Mucosa of rectum (tissue), 2 donors: ENCODE results near the gene TNNI2.
"Not testable (repeated sequence)": the region's sequence is repeated elsewhere in the genome, so short reads cannot be mapped to it uniquely, and the experiment has no call there.

Source experiments
- H3K27ac ChIP-seq, 2 donors: one replicate each; pipeline ENCODE4 v1.7.0; 2013; ENCODE audit warnings: inconsistent platforms in 2 of 2, low read depth in 2 of 2, low read length in 2 of 2
- H3K27me3 ChIP-seq, 2 donors: one replicate each; pipeline ENCODE4 v1.7.0; 2013; ENCODE audit warnings: low read length in 2 of 2; ENCODE audit not compliant: control insufficient read depth in 2 of 2, insufficient read depth in 2 of 2
- H3K36me3 ChIP-seq, 2 donors: one replicate each; pipeline ENCODE4 v1.7.0; 2013; ENCODE audit warnings: low read length in 2 of 2; ENCODE audit not compliant: control insufficient read depth in 2 of 2, insufficient read depth in 2 of 2
- H3K4me1 ChIP-seq, 2 donors: one replicate each; pipeline ENCODE4 v1.7.0; 2013; ENCODE audit warnings: low read length in 2 of 2, mild to moderate bottlenecking in 1 of 2; ENCODE audit not compliant: control insufficient read depth in 2 of 2, insufficient read depth in 2 of 2
- H3K4me3 ChIP-seq, 2 donors: one replicate each; pipeline ENCODE4 v1.7.0; 2013; ENCODE audit warnings: low read length in 2 of 2
- H3K9ac ChIP-seq, 2 donors: one replicate each; pipeline ENCODE4 v1.7.0; 2013; ENCODE audit warnings: low read length in 2 of 2, low read depth in 1 of 2, mild to moderate bottlenecking in 1 of 2
- H3K9me3 ChIP-seq, 2 donors: one replicate each; pipeline ENCODE4 v1.7.0; 2013; ENCODE audit warnings: low read length in 2 of 2; ENCODE audit not compliant: control insufficient read depth in 2 of 2
- donor health status: healthy.
- donor health status: Normal muscosa, but diverticular disease.

The TNNI2 gene

DNA sequence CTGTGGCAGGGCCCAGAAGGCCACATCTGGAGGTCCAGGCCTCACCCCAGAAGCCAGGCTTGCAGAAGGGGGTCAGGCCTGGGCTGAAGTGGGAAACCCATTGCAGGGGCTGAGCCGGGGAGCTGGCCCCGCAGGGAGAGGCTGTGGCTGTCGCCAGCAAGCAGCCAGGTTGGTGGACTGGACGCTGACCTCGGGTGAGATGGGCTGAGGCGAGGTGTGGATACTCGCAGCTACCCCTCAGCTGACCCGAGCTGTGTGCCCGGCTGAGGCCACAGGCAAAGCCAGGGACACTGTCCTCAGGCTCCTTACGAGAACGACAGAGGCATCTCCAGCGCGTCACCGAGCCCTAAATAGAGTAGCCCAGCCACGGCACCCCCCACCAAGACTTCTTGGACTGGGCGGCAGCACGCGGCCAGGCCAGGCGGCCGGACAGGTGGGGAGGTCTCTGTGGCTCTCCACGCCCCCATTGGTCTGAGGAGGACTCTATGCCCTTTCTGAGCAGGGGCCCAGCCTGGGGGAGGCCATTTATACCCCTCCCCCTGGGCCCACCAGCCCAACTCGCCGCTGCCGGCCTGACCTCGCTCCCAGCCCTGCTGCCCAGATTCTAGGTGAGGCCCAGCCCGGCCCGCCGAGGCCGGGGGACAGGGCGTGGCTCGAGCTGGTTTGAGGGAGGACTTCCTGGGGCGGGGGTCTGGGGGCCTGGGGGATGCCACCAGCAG, at the start of gene TNNI2:
TSS of gene TNNI2 (plus strand) at position 556 of the 719 bp plus-strand sequence. CDS start 716 bp downstream, outside the sequence.
- H3K27me3 ChIP-seq: peaks cover 0 to 2% of the 10 kb centered on the region in 2 donors
- H3K4me1 ChIP-seq: peaks cover 12 to 17% of the 10 kb centered on the region in 2 donors
- no peak within 1 kb of the TSS for H3K27ac ChIP-seq
- H3K9ac ChIP-seq: no peak within 1 kb of the TSS
- H3K36me3 ChIP-seq: no peaks in the 10 kb centered on the region
- no peaks in the 10 kb centered on the region for H3K9me3 ChIP-seq
- no peak within 1 kb of the TSS for H3K4me3 ChIP-seq

DNA sequence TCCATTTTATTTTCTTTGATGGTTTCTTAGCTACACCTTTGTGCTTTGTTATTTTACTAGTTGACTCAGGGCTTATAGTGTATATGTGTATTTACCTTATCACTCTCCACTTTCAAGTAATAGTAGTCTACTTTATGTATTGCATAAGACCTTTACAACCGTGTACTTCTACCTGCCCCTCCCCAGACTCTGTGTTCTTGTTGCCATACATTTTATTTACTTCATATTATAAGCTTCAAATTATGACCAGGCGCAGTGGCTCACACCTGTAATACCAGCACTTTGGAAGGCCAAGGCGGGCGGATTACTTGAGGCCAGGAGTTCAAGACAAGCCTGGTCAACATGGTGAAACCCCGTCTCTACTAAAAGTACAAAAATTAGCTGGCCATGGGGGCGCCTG, 46.9 kb upstream of the TNNI2 start:
- peaks cover 4 to 7% of the 10 kb centered on the region in 2 donors for H3K27me3 ChIP-seq
- H3K4me1 ChIP-seq: no peaks in the 10 kb centered on the region
- no peak overlapping the region for H3K4me3 ChIP-seq

GRCh38 chr11:1792461-1792860, 46.3 kb upstream of the TNNI2 start:
- Histone ChIP-seq H3K4me3 (no peak overlapping the region), H3K9me3 (no peaks in the 10 kb centered on the region), H3K27me3 (peaks cover 4 to 7% of the 10 kb centered on the region in 2 donors), H3K27ac (no peak overlapping the region), H3K36me3 (no peaks in the 10 kb centered on the region), H3K4me1 (no peaks in the 10 kb centered on the region), H3K9ac (no peak overlapping the region)

More for the DNA sequence above, 46.9 kb upstream of the TNNI2 start:
- no peak overlapping the region for H3K9ac ChIP-seq
- no peaks in the 10 kb centered on the region for H3K9me3 ChIP-seq
- no peak overlapping the region for H3K27ac ChIP-seq
- H3K36me3 ChIP-seq: no peaks in the 10 kb centered on the region

- Histone ChIP-seq H3K4me3 (no peak overlapping the region), H3K4me1 (no peaks in the 10 kb centered on the region), H3K9ac (no peak overlapping the region), H3K36me3 (no peaks in the 10 kb centered on the region), H3K27ac (no peak overlapping the region), H3K27me3 (peaks cover 6 to 7% of the 10 kb centered on the region in 2 donors), H3K9me3 (no peaks in the 10 kb centered on the region)
Observed at GRCh38 chr11:1793081-1793480, 45.7 kb upstream of the TNNI2 start.

- Histone ChIP-seq H3K4me1 (no peaks in the 10 kb centered on the region), H3K36me3 (no peaks in the 10 kb centered on the region), H3K4me3 (no peak overlapping the region), H3K27me3 (peaks cover 7 to 9% of the 10 kb centered on the region in 2 donors), H3K9me3 (no peaks in the 10 kb centered on the region), H3K27ac (no peak overlapping the region), H3K9ac (no peak overlapping the region)
Observed at GRCh38 chr11:1796413-1797011, 42.3 kb upstream of the TNNI2 start.

GRCh38 chr11:1797391-1798125, 41.2 kb upstream of the TNNI2 start:
- Histone ChIP-seq H3K36me3 (no peaks in the 10 kb centered on the region), H3K27me3 (peaks cover 7 to 9% of the 10 kb centered on the region in 2 donors), H3K4me3 (no peak overlapping the region), H3K27ac (no peak overlapping the region), H3K9me3 (no peaks in the 10 kb centered on the region), H3K9ac (no peak overlapping the region), H3K4me1 (no peaks in the 10 kb centered on the region)

- Histone ChIP-seq H3K4me1 (peaks cover 0 to 4% of the 10 kb centered on the region in 2 donors), H3K27ac (no peak overlapping the region), H3K9me3 (no peaks in the 10 kb centered on the region), H3K36me3 (no peaks in the 10 kb centered on the region), H3K9ac (no peak overlapping the region), H3K27me3 (peaks cover 6 to 10% of the 10 kb centered on the region in 2 donors), H3K4me3 (no peak overlapping the region)
Observed at GRCh38 chr11:1803246-1803645, 35.5 kb upstream of the TNNI2 start.

DNA sequence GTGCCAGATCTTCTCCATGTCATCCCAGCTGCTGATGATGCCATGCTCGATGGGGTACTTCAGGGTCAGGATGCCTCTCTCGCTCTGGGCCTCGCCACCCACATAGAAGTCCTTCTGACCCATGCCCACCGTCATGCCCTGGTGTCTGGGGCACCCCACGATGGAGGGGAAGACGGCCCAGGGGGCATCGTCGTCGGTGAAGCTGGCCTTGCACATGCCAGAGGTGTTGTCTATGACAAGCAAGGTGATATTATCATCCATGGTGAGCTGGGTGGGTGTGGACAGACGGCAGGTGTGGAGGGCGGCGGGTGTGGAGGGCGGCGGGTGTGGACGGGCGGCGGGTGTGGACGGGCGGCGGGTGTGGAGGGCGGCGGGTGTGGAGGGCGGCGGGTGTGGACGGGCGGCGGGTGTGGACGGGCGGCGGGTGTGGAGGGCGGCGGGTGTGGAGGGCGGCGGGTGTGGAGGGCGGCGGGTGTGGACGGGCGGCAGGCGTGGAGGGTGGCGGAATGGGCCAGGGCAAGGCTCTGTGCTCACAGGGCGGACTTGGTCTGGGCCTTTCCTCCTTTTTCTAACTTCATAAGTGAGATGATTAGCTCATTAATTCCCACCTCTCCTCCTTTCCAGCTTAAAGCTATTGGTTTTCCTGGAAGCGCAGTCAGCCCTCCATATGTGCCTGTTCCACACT, 34.8 kb upstream of the TNNI2 start:
- H3K27me3 ChIP-seq, H3K36me3 ChIP-seq, H3K27ac ChIP-seq, H3K4me3 ChIP-seq, H3K9me3 ChIP-seq, H3K9ac ChIP-seq, H3K4me1 ChIP-seq: not testable (repeated sequence)

DNA sequence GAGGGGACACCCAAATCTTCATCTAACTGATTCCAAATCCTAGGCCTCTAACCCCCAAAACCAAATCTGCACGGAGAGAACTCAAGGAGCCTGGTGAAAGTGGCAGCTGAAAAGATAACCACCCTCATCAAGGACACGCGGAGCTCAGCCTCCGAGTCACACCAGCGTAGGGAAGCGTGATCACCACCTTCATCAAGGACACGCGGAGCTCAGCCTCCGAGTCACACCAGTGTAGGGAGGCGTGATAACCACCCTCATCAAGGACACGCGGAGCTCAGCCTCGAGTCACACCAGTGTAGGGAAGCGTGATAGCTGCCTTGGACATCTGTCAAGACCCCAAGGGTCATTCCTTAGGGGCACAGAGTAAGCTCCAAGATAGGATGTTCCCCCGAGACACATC, 33.3 kb upstream of the TNNI2 start:
- H3K4me1 ChIP-seq: peaks cover 0 to 4% of the 10 kb centered on the region in 2 donors
- no peaks in the 10 kb centered on the region for H3K36me3 ChIP-seq
- H3K9me3 ChIP-seq: no peaks in the 10 kb centered on the region
- no peak overlapping the region for H3K9ac ChIP-seq
- H3K27me3 ChIP-seq: peaks cover 3 to 10% of the 10 kb centered on the region in 2 donors
- no peak overlapping the region for H3K4me3 ChIP-seq
- no peak overlapping the region for H3K27ac ChIP-seq
